K562 (cell line): ENCODE results near the gene DCLK1. TPM values are rescaled to one million over a fixed set of nuclear protein-coding genes. Genes with fewer than 3 reads are reported as not detected.

ENCODE experiments used
- ATAC-seq: fragments of 200-7000 bp; cut with Tn5 transposase; 3 replicates; pipeline ENCODE4 v1.9.1; 2020; ENCODE audit warnings: moderate library complexity
- BruUV-seq: library from RNA; stranded (reverse); fragments of 400-500 nt; replicated peaks from 2 replicates; lab custom pipeline; 2021; lab: Mats Ljungman, UMichigan
- CTCF ChIA-PET: fragments of 300-600 bp; formaldehyde crosslinking; extraction: SDS; loops from one replicate; lab custom pipeline; 2021; ENCODE audit warnings: low intra/inter-chr PET ratio; lab: Yijun Ruan, JAX
- POLR2A ChIA-PET: fragments of 300-600, 350-650 bp; sonication (Branson Sonifier 250); formaldehyde crosslinking; extraction: SDS; loops from one replicate; lab custom pipeline; 2021; ENCODE audit warnings: antibody characterized with exemption, inconsistent platforms; lab: Yijun Ruan, JAX
- DNase-seq, 4 experiments: peaks; one replicate each; pipeline versions ENCODE4 v3.0.0 to v3.0.0-alpha.2; 2011 to 2018; ENCODE audit warnings: low spot score in 3 of 4, mixed read lengths in 3 of 4; ENCODE audit errors: extremely low read depth in 1 of 4
- FAIRE-seq: peaks from 2 replicates; lab custom pipeline; 2011; peaks lifted over from hg19 to GRCh38; lab: Jason Lieb, UNC
- H2AFZ ChIP-seq: 2 replicates; pipeline ENCODE4 v1.6.0; 2011; ENCODE audit warnings: low read depth, low read length, control low read depth, inconsistent platforms
- H3K27ac ChIP-seq: fragments of 200-600 bp; 3 replicates; pipeline ENCODE4 v1.8.0; 2011; ENCODE audit warnings: low read depth, mild to moderate bottlenecking, control low read depth, inconsistent platforms, low read length, moderate library complexity, mixed read lengths; ENCODE audit errors: extremely low read depth
- H3K27me3 ChIP-seq, 2 experiments: fragments of 300-600 bp in 1 of 2; 2 replicates in 1 of 2; 3 replicates in 1 of 2; pipeline versions ENCODE4 v1.6.0 to v1.8.0; 2011; ENCODE audit warnings: inconsistent platforms in 2 of 2, low read length in 2 of 2, mild to moderate bottlenecking in 1 of 2, mixed read lengths in 1 of 2, moderate library complexity in 1 of 2; ENCODE audit not compliant: control insufficient read depth in 2 of 2, insufficient read depth in 2 of 2
- H3K36me3 ChIP-seq: fragments of 300-600 bp; 3 replicates; pipeline ENCODE4 v1.8.0; 2011; ENCODE audit warnings: mild to moderate bottlenecking, low read length, inconsistent platforms; ENCODE audit not compliant: control insufficient read depth, insufficient read depth
- H3K4me1 ChIP-seq, 2 experiments: fragments of 200-600 bp in 1 of 2; replicated peaks in 1 of 2; 2 replicates in 1 of 2; 3 replicates in 1 of 2; pipeline versions ENCODE4 v1.5.1 to v1.8.0; 2011; ENCODE audit warnings: inconsistent platforms in 2 of 2, low read length in 2 of 2, mild to moderate bottlenecking in 1 of 2, mixed read lengths in 1 of 2, moderate library complexity in 1 of 2; ENCODE audit not compliant: control insufficient read depth in 2 of 2, insufficient read depth in 2 of 2
- H3K4me2 ChIP-seq: 2 replicates; pipeline ENCODE4 v1.6.1; 2011; ENCODE audit warnings: low read length, control low read depth, inconsistent platforms, mixed read lengths; ENCODE audit not compliant: insufficient read depth
- H3K4me3 ChIP-seq: fragments of 200-600 bp; sonication (generic), shearing (Covaris generic); 2 replicates; pipeline ENCODE4 v1.5.1; 2016; ENCODE audit warnings: control low read depth, inconsistent platforms
- H3K79me2 ChIP-seq: fragments of 200-600 bp; 3 replicates; pipeline ENCODE4 v1.8.0; 2011; ENCODE audit warnings: low read length, inconsistent platforms; ENCODE audit not compliant: control insufficient read depth, insufficient read depth
- H3K9ac ChIP-seq, 2 experiments: 2 replicates each; pipeline versions ENCODE4 v1.6.0 to v1.6.1; 2011; ENCODE audit warnings: low read depth in 2 of 2, low read length in 2 of 2, control low read depth in 1 of 2, inconsistent platforms in 1 of 2, mild to moderate bottlenecking in 1 of 2, mixed read lengths in 1 of 2; ENCODE audit not compliant: insufficient read depth in 1 of 2
- H3K9me1 ChIP-seq: one replicate; pipeline ENCODE4 v1.6.0; 2011; ENCODE audit warnings: inconsistent platforms, mild to moderate bottlenecking, low read length, moderate library complexity; ENCODE audit not compliant: control insufficient read depth, insufficient read depth
- H3K9me3 ChIP-seq: replicated peaks from 2 replicates; pipeline ENCODE4 v1.5.1; 2011; ENCODE audit warnings: low read depth, low read length, inconsistent platforms; ENCODE audit not compliant: control insufficient read depth, insufficient read depth
- H4K20me1 ChIP-seq: replicated peaks from 2 replicates; pipeline ENCODE4 v1.6.1; 2011; ENCODE audit warnings: low read length, inconsistent platforms, mixed read lengths; ENCODE audit not compliant: control insufficient read depth, insufficient read depth
- BCLAF1 ChIP-seq, 2 experiments: fragments of 450-650 bp in 1 of 2; IDR thresholded peaks; 2 replicates each; pipeline ENCODE4 v1.6.1; 2011 to 2017; ENCODE audit warnings: low read depth in 2 of 2, antibody characterized with exemption in 1 of 2, borderline replicate concordance in 1 of 2, low read length in 1 of 2, mild to moderate bottlenecking in 1 of 2, mixed read lengths in 1 of 2; ENCODE audit not compliant: control insufficient read depth in 1 of 2
- CC2D1A ChIP-seq: fragments of 450-650 bp; IDR thresholded peaks from 2 replicates; pipeline ENCODE4 v1.6.1; 2017; ENCODE audit warnings: mild to moderate bottlenecking
- LCOR ChIP-seq: sonication (generic); formaldehyde crosslinking; IDR thresholded peaks from 2 replicates; pipeline ENCODE4 v1.8.0; 2022; ENCODE audit warnings: mild to moderate bottlenecking, missing genetic modification reagents
- MBD1 ChIP-seq: fragments of 250-450 bp; sonication (Bioruptor Pico); IDR thresholded peaks from 2 replicates; pipeline ENCODE4 v1.8.0; 2022; ENCODE audit warnings: inconsistent platforms
- MTA1 ChIP-seq: fragments of 450-650 bp; IDR thresholded peaks from 2 replicates; pipeline ENCODE4 v1.6.1; 2017; ENCODE audit warnings: borderline replicate concordance
- NCOA1 ChIP-seq: fragments of 450-650 bp; IDR thresholded peaks from 2 replicates; pipeline ENCODE4 v1.6.1; 2016; ENCODE audit warnings: low read depth
- TFE3 ChIP-seq: fragments of 450-650 bp; formaldehyde crosslinking; IDR thresholded peaks from 2 replicates; pipeline ENCODE4 v1.4.0; 2020; ENCODE audit warnings: mild to moderate bottlenecking, mixed read lengths
- ZNF431 ChIP-seq: sonication (generic); formaldehyde crosslinking; IDR thresholded peaks from 2 replicates; pipeline ENCODE4 v1.8.0; 2022; ENCODE audit warnings: mild to moderate bottlenecking, missing genetic modification reagents
- ZNF696 ChIP-seq: fragments of 250-450 bp; sonication (Bioruptor Pico); conservative IDR thresholded peaks from 2 replicates; pipeline ENCODE4 v1.4.0; 2020; ENCODE audit warnings: mild to moderate bottlenecking, moderate library complexity
- WGBS: fragments of 100-300 bp; shearing (Covaris generic); methylation state at CpG from one replicate; pipeline ENCODE4 v1.1.6; 2016; ENCODE audit warnings: low coverage, mixed read lengths; ENCODE audit not compliant: insufficient coverage; ENCODE audit errors: missing lambda C conversion rate; 5-methylcytosine and 5-hydroxymethylcytosine counted together
- in situ Hi-C: fragments of 300-500 bp; cut with MboI; formaldehyde crosslinking; loops from 4 replicates; pipeline ENCODE4 v1.15.0; 2018; ENCODE audit warnings: inconsistent platforms, mixed read lengths
- intact Hi-C: fragments of 100-400 bp; cut with micrococcal nuclease; formaldehyde crosslinking; loops from 2 replicates; pipeline ENCODE4 v1.14.2; 2022
- polyA plus RNA-seq, 8 experiments: library from polyadenylated mRNA; depleted of rRNA in 4 of 8; stranded (reverse) in 5 of 8; unstranded in 3 of 8; fragments of >200 nt; fragmentation: Nextera tagmentation in 2 of 8; fragmentation: Illumina TruSeq in 1 of 8; extraction: Ambion mirVana in 2 of 8; extraction: Trizol in 1 of 8; gene quantifications; 2 replicates each; pipeline versions ENCODE4 v1.2.1 to v1.2.3, GENCODE V29; 2011 to 2014; ENCODE audit warnings: inconsistent platforms in 1 of 8, missing spikeins in 1 of 8
- total RNA-seq, 7 experiments: library from RNA; depleted of rRNA in 6 of 7; stranded (reverse); fragments of >200 nt in 6 of 7; fragmentation: Illumina TruSeq in 2 of 7; extraction: Trizol in 2 of 7; gene quantifications; 2 replicates each; pipeline versions ENCODE4 v1.2.1 to v1.2.3, GENCODE V29; 2011 to 2021; ENCODE audit warnings: low replicate concordance in 1 of 7

The DCLK1 gene
- total and polyA plus RNA-seq, 9 of the 15 experiments (the other 6 are each of a cell fraction or from before 2014, with no cell fraction given) = 0.07 TPM; not detected in 8

DNA sequence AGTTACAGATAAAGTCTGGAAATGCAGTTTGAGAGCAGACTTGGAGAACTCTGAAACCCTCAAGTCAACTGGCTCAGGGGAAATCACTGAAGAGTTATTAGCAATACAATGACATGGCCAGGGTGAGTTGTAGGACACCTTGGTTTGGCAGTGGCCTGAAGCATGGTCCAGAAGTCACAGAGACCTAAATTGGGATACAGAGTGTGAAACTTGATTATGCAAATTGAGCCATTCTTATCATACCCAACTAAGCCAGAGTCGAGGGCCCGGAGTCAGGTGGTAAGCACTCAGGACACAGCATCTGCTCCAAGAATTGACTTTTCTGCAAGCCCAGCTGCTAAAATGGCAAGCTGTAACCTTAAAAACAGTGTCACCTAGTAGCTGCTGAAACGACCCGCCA lies 224.5 kb downstream of the DCLK1 start:
- Histone ChIP-seq H3K9ac (no peak overlapping the region), H4K20me1 (no peaks in the 10 kb centered on the region), H3K79me2 (no peaks in the 10 kb centered on the region), H3K27ac (no peak overlapping the region), H3K27me3 (no peaks in the 10 kb centered on the region), H3K9me3 (no peaks in the 10 kb centered on the region), H3K36me3 (no peaks in the 10 kb centered on the region), H3K4me3 (no peak overlapping the region), H3K4me2 (no peak overlapping the region), H2AFZ (no peak overlapping the region), H3K9me1 (no peaks in the 10 kb centered on the region), H3K4me1 (no peaks in the 10 kb centered on the region)
- ATAC-seq (no peak), FAIRE-seq (no peak), DNase-seq (no peak)
- ChIA-PET POLR2A (no interaction called here), CTCF (no interaction called here)
- TF ChIP-seq NCOA1 = no peak
- BruUV-seq = no TSS peak
- in situ Hi-C loops = no loop called here
- intact Hi-C loops = no loop called here
- WGBS = 0% methylated on average over 4 of the region's 4 CpGs

- FAIRE-seq = no peak
- Histone ChIP-seq H3K9me1 (no peaks in the 10 kb centered on the region), H3K4me1 (no peaks in the 10 kb centered on the region), H2AFZ (no peak overlapping the region), H3K79me2 (no peaks in the 10 kb centered on the region), H3K27me3 (no peaks in the 10 kb centered on the region), H3K4me2 (no peak overlapping the region), H3K4me3 (no peak overlapping the region), H3K9ac (no peak overlapping the region), H4K20me1 (no peaks in the 10 kb centered on the region), H3K36me3 (no peaks in the 10 kb centered on the region), H3K27ac (no peak overlapping the region), H3K9me3 (no peaks in the 10 kb centered on the region)
- 0% methylated on average over 1 of the region's 1 CpG for WGBS
- intact Hi-C loops = no loop called here
- ChIA-PET POLR2A (no interaction called here), CTCF (no interaction called here)
- ATAC-seq = no peak
- in situ Hi-C loops = no loop called here
- no peak for DNase-seq
- TF ChIP-seq TFE3 (CRISPR knock-in tag) (no peak), LCOR (CRISPR knock-in tag) (no peak), MBD1 (CRISPR knock-in tag) (no peak), ZNF696 (no peak), ZNF431 (CRISPR knock-in tag) (no peak), MTA1 (no peak), CC2D1A (no peak), BCLAF1 (IDR thresholded peaks at IDR 0.05; ENCODE audit: borderline replicate concordance in 1 of 2, control insufficient read depth in 1 of 2, low read depth in 2 of 2, low read length in 1 of 2) (no peak)
- BruUV-seq = no TSS peak
Observed at GRCh38 chr13:35903075-35903474, 228.1 kb downstream of the DCLK1 start.
